HK-2 (cell line): ENCODE data around the gene CD28.
"Not testable (repeated sequence)": the region's sequence is repeated elsewhere in the genome, so short reads cannot be mapped to it uniquely, and the experiment has no call there.

ENCODE experiments used
- DNase-seq: peaks from one replicate; pipeline ENCODE4 v3.0.0-alpha.2; 2018; ENCODE audit not compliant: unreplicated experiment

CD28 gene

GRCh38 chr2:203748331-203749126 is 42.1 kb downstream of the CD28 start:
- no peak for DNase-seq

- no peak for DNase-seq
Observed at GRCh38 chr2:203750346-203751068, 44.1 kb downstream of the CD28 start.

GRCh38 chr2:203751685-203752271 is 45.3 kb downstream of the CD28 start:
- no peak for DNase-seq

- no peak for DNase-seq
Observed at GRCh38 chr2:203756161-203756560, 49.7 kb downstream of the CD28 start.

- peak; percentile 17 for DNase-seq
Observed at GRCh38 chr2:203758841-203759689, 52.6 kb downstream of the CD28 start.

GRCh38 chr2:203759690-203760365 is 53.4 kb downstream of the CD28 start:
- DNase-seq, result peak; percentile 66

- DNase-seq, result no peak
Observed at GRCh38 chr2:203761121-203761520, 54.7 kb downstream of the CD28 start.

- no peak for DNase-seq
Observed at GRCh38 chr2:203763241-203763937, 57.0 kb downstream of the CD28 start.

- DNase-seq, result no peak
Observed at GRCh38 chr2:203763938-203764664, 57.7 kb downstream of the CD28 start.

GRCh38 chr2:203772456-203773165 is 66.2 kb downstream of the CD28 start:
- no peak for DNase-seq

GRCh38 chr2:203774760-203775159 is 68.3 kb downstream of the CD28 start:
- DNase-seq, result no peak

- DNase-seq, result no peak
Observed at GRCh38 chr2:203775684-203776083, 69.2 kb downstream of the CD28 start.

- no peak for DNase-seq
Observed at GRCh38 chr2:203777030-203777429, 70.6 kb downstream of the CD28 start.

GRCh38 chr2:203779477-203780073 is 73.1 kb downstream of the CD28 start:
- not testable (repeated sequence) for DNase-seq

- DNase-seq, result no peak
Observed at GRCh38 chr2:203780231-203780630, 73.8 kb downstream of the CD28 start.

GRCh38 chr2:203781151-203781550 is 74.7 kb downstream of the CD28 start:
- DNase-seq, result no peak

GRCh38 chr2:203782262-203782976 is 76.0 kb downstream of the CD28 start:
- peak; percentile 49 for DNase-seq

GRCh38 chr2:203783496-203784203 is 77.2 kb downstream of the CD28 start:
- no peak for DNase-seq
